Amygdala (tissue), 56 donors: ENCODE measurements around the gene CCL15.
"Not testable (repeated sequence)": the region's sequence is repeated elsewhere in the genome, so short reads cannot be mapped to it uniquely, and the experiment has no call there.

Experiments used
- DNase-seq, 56 donors: peaks; one replicate each; lab custom pipeline; 2025; lab: John Stamatoyannopoulos, UW

The CCL15 gene

GRCh38 chr17:35998018-35998545, 3.3 kb downstream of the CCL15 start:
- no peak for DNase-seq

- not testable (repeated sequence) for DNase-seq
Measured at GRCh38 chr17:35995346-35995745, 6.0 kb downstream of the CCL15 start.

DNA sequence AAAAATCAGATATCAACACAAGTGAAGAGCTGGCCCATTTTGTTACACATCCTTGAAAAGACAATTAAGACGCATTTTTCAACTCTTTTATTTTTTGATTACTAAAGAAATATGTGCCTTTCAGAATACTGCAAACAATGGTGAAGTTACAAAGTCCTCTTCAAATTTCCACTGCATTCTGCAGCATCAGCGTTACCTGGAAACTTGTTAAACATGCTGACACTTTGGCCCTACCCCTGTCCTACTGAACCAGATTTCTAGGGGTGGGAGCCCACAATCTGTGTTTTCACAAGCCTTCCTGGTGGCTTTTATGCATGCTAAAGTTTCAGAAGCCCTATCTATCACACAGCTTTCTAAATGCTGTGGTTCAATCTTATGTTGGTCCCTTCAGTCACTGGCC, 10.3 kb downstream of the CCL15 start:
- DNase-seq = no peak

- DNase-seq = no peak
Measured at GRCh38 chr17:35988164-35988563, 13.2 kb downstream of the CCL15 start.

DNA sequence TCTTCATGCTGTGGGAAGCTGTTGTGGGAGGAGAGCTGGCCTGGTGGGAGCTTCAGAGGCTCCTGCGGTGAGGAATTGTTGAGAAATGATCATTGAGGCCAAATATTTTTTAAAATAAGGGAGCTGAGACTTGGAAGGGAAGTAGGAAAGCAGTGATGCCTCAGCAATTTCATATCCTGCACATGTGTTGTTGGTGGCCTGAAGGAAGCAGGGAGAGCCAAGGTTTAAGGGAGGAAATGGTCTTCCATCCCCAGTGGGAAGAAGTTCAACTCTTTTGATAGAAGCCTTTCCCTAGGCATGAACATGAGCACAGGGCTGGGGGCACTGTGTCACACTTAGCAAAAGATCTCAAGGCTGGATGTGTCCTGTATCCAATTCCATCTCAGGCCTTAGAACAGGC, 14.7 kb downstream of the CCL15 start, which contains the start of gene CCL14:
TSS of gene CCL14 (minus strand) at position 87 of the 400 bp plus-strand sequence. CDS start at position 7, 80 bp downstream.
- no peak for DNase-seq

DNA sequence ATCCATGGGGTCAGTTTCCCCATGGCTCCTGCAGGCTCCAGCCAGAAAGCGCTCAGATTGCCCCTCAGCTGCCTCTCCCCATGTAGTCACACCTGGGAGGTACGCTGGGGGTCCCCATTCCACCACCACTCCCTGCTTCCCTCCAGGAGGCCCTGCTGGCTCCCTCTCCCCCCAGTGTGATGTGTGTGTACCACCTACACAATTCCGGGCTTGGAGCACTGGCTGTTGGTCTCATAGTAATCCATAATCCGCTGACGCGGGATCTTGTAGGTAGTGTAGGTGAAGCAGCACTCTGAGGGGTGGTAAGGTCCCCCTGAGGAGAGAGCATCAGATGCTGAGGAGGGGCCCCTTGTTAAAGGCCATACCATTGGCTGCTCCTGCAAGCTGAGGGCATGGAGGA, 17.2 kb downstream of the CCL15 start:
- no peak for DNase-seq

- DNase-seq = no peak
Measured at GRCh38 chr17:35982409-35983191, 18.8 kb downstream of the CCL15 start.

DNA sequence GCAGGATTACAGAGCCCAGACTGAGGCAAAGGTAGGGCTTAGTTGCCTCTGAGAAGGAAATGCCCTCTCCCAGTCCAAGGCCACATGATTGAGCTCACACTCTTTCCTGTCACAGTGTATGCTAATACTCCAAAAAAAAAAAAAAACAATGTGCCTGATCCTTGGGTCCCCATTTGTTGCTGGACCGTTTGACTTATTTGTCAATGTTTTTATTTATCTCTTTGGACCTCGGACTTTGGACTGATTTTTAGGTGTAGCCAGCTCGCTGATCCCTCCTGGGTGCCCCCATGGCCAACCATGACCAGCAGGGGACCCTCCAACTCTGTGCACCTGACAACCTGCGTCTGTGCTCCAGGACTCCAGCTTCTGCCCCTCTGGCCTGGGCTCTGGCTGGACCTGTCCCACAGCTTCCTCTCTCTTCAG, 19.4 kb downstream of the CCL15 start:
- no peak for DNase-seq

- no peak for DNase-seq
Measured at GRCh38 chr17:35981246-35981645, 20.1 kb downstream of the CCL15 start, which contains the start of gene CCL16. Gene CCL16 (minus strand): TSS chr17:35981497. CDS start chr17:35981420, 77 bp downstream.

GRCh38 chr17:35978346-35978745, 23.0 kb downstream of the CCL15 start:
- DNase-seq = no peak

- DNase-seq = no peak
Measured at GRCh38 chr17:35977509-35977908, 23.8 kb downstream of the CCL15 start.

DNA sequence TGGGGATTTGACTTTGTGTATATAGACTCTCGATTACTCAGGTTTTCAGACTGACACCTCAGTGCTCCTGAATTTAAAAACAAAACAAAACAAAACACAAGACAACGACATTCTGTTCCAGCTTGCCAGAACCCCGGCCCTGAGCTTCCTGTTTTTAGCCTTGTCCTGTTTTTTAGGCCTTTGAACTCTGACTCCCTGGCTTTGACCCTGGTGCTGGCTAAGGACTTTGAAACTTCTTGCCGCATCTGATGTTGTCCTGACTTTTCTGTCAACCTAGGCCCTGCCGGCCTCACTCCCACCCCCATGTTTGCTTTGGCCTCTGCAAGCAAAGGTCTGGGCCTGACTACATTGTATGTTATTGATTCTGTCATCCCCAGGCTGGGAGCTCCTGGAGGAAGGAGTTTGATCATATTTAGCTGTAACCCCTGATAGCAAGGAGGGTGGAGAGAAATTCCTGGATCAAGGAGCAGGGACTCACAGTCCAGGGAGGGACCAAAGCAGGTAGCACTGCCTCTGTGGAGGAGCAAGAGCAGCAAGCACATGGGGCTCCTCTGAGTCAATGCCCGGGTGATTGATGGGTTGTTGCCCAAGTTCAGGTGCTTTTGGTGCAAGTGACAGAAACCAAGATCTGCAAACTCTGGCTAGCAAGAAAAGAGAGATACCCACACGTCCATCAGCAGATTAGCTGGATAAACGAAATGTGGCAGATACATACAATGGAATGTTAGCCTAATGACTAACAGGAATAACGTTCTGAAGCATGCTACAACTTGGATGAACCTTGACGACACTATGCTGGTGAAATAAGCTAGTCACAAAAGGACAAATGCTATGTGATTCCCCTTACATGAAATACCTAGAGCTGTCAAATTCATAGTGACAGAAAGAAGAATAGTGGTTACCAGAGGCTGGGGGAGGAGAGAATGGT, 27.8 kb downstream of the CCL15 start:
- no peak for DNase-seq

DNA sequence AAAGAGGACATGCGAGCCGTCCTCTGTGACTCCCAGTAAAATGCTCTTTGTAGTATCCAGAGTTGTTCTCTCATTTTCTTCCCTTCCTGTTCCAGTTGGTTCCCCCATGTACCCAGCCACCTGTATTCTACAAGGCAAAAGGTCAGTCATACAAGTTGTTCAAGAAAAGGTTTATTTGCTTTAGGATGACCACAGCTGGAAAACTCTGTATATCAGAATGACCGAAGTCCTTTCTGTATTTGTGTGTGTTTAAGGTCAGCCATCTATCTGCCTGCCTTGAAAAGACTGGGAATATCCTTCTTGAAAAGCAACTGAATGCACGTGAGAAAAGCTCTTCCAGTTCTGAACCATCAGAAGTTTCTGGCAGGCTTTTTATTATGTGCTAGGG, 28.4 kb downstream of the CCL15 start:
- DNase-seq = no peak

- DNase-seq = no peak
Measured at GRCh38 chr17:35972535-35972934, 28.8 kb downstream of the CCL15 start.

DNA sequence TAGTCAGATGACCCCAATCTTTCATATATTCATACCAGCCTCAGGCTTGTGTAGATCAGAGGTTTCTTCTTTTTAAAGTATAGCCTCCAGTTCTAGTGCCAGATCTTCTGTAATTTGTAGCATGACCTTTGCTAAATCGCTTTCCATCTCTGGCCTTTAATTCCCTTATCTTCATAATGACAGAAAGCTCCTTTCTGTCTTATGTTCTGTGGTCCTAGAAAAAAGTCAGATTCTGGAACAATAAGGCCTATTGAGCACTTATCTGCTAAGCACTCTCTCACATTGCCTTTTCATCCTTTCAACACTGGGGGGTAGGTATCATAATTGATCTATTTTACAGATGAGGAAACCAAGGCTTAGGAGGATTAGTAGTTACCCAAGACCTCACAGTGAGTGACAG, 29.3 kb downstream of the CCL15 start:
- DNase-seq = no peak

DNA sequence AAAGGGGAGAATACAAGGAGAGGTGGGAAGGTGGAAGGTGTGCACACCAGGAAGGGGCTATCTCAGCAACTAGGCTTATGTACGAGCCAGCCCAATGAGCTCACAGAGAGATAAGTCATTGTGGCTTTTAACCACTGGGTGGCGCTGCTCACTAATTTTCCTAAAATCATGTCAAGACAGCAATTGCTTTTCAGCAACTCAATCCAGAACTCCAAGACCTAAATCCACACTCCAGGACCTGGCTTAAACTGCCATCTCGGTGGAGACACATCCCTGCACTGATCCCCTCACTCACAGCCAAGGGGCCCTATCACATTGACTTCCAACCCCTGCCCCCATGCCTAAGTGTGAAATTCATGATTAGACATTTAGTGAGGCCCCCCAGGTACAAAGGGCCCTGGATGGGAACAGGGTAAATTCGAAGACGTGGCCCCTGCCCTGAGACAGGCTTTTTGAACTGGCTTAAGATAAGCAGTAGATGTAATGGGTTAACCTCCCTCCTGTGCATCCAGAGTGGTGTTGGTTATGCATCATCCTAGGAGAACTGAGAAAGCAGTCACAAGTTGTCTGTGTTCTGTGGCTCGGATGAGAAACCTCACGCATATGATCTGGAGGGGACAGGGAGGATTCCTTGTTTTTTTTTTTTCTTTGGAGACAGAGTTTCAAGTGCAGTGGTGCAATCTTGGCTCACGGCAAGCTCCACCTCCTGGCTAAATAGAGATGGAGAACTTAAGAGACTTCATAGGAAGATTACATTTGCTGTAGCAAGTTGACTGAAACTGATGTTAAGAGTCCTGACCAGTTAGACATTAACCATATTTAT, 31.6 kb downstream of the CCL15 start:
- DNase-seq = peak in 50 of 56 donors; percentile 3 to 93 (median 42)

DNA sequence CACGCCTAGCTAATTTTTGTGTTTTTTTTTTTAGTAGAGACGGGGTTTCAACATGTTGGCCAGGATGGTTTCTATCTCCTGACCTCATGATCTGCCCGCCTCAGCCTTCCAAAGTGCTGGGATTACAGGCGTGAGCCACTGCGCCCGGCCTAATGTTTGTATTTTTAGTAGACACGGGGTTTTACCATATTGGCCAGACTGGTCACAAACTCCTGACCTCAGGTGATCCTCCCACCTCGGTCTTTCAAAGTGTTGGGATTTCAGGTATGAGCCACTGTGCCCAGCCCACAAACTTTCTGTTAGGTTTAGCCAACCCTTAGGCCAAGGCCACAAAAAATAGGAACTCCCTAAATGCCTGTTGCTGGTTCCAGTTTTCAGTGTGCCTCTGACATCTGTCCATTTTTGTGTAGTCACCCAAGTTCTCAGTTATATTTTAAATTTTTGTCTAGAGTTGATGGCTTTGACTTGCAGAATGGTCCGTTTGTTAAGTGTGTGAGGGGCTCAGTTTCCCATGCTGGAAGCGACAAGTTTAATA, 32.8 kb downstream of the CCL15 start:
- DNase-seq = no peak

- DNase-seq = no peak
Measured at GRCh38 chr17:35965272-35965671, 36.1 kb downstream of the CCL15 start.

- DNase-seq = no peak
Measured at GRCh38 chr17:35963663-35964062, 37.7 kb downstream of the CCL15 start.

DNA sequence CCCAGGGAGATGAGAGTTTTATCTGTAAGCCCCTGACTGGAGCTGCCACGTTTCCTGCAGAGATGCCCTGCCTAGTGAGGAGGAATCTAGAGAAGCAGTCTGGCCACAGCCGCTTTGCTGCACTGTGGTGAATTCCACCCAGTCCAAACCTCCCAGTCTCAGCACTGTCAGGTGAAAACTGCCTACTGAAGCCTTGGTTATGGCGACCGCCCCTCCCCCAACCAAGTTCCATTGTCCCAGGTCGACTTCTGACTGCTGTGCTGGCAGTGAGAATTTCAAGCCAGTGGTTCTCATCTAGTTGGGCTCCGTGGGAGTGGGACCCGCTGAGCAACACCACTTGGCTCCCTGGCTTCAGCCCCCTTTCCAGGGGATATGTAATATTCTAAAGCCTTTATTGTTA, 47.6 kb downstream of the CCL15 start:
- no peak for DNase-seq
